Measurements from ENCODE around the gene HSPB7. TPM values are rescaled to one million over a fixed set of nuclear protein-coding genes. Genes with fewer than 3 reads are reported as not detected.

HSPB7 gene
- total and polyA plus RNA-seq, 2 of the 8 experiments (the other 6 are each of a cell fraction or from before 2014, with no cell fraction given): not detected

DNA sequence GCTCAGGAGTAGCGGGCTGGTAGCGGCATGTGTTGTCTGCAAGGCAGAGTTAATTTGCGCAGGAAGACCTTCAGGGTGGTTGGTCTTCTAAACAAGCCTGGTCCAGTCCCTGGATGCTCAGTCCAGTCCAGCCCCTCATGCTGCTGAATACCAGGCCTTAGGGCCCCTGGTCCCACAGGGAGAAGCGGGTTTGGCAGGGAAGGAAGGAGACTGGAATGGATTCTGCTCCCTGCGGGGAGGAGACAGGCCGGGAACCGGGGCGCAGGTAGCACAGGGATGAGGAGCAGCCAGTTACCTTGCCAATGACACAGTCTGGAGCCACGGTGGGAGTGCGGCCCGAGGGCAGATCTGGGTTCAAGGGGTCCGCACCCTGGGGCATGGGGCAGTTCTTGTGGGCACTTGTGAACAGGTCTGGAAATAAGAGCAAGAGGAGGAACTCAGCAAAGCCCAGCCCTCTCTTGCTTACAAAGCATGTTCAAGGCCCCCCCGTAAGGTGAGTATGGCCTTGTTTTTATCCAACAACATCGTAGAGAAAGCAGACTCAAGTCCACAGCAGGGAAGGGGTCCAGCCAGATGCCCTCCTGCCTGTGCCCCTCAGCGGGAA is 45.5 kb upstream of the HSPB7 start:
- H4K5ac ChIP-seq (ENCODE audit: insufficient read length, low read depth, low read length): no peak overlapping the region
- H2BK15ac ChIP-seq (ENCODE audit: low read length): no peak overlapping the region; the same call in 1 of the 2 replicates
- no peaks in the 10 kb centered on the region for H4K20me1 ChIP-seq (replicated peaks in 1 of 2; ENCODE audit: control insufficient read depth in 1 of 2, insufficient read depth in 2 of 2, low read length in 2 of 2)
- no peak overlapping the region for H3K56ac ChIP-seq (replicated peaks; ENCODE audit: insufficient read length, low read depth, low read length)
- H2BK12ac ChIP-seq (ENCODE audit: low read depth, low read length): peak overlapping the region; percentile 14; the same call in 1 of the 2 replicates
- H3K4ac ChIP-seq (replicated peaks; ENCODE audit: insufficient read length, low read depth, low read length): no peak overlapping the region
- no peak overlapping the region for H3K4me3 ChIP-seq (ENCODE audit: extremely low read depth in 1 of 4, insufficient read depth in 2 of 4, low read depth in 3 of 4, low read length in 4 of 4)
- H3K9me3 ChIP-seq (ENCODE audit: insufficient read depth in 2 of 2, low read depth in 1 of 2, low read length in 1 of 2): no peaks in the 10 kb centered on the region
- ChIA-PET CTCF (ENCODE audit: partially characterized antibody) (interaction anchor here (0.7 to 7.8 kb wide), 6 partner anchors 9 to 106 kb away, joined by 3 to 91 read pairs (median 4); no protein-coding TSS in a partner anchor), POLR2A (ENCODE audit: partially characterized antibody) (interaction anchor here (1.0 to 1.5 kb wide), 3 partner anchors 10 to 50 kb away, joined by 3 to 4 read pairs (median 4); partner anchors contain the start of gene FAM131C)
- TF ChIP-seq SP1 (IDR thresholded peaks at IDR 0.05; ENCODE audit: low read depth, low read length) (no peak), SIX5 (IDR thresholded peaks at IDR 0.05; ENCODE audit: low read depth, low read length) (no peak), SRF (IDR thresholded peaks at IDR 0.05; ENCODE audit: low read depth, low read length) (no peak), SP2 (IDR thresholded peaks at IDR 0.05; ENCODE audit: low read length) (no peak), CBX8 (IDR thresholded peaks at IDR 0.05; ENCODE audit: borderline replicate concordance, low read depth, low read length) (no peak), CTBP2 (IDR thresholded peaks at IDR 0.05; ENCODE audit: borderline replicate concordance, insufficient read depth, insufficient read length, low read length) (no peak), BACH1 (IDR thresholded peaks at IDR 0.05; ENCODE audit: low read length) (no peak), PHF8 (conservative IDR thresholded peaks at IDR 0.05; ENCODE audit: low read depth, low read length) (no peak), ZNF274 (IDR thresholded peaks at IDR 0.05; ENCODE audit: borderline replicate concordance, extremely low read depth, low read length) (no peak), CBX5 (IDR thresholded peaks at IDR 0.05; ENCODE audit: low read depth, low read length) (no peak), TCF12 (IDR thresholded peaks at IDR 0.05; ENCODE audit: low read depth, low read length) (no peak), MAFK (IDR thresholded peaks at IDR 0.05; ENCODE audit: low read depth, low read length) (no peak), TEAD4 (IDR thresholded peaks at IDR 0.05; ENCODE audit: low read depth, low read length) (no peak), TAF7 (optimal IDR thresholded peaks at IDR 0.05; ENCODE audit: borderline replicate concordance, low read depth, low read length) (no peak)
- H3K23me2 ChIP-seq (ENCODE audit: low read depth, low read length): no peaks in the 10 kb centered on the region
- peaks cover 0 to 4% (median 2%) of the 10 kb centered on the region in 4 experiments; a peak in 2 of 7 replicates for H3K27me3 ChIP-seq (replicated peaks in 1 of 4; ENCODE audit: control insufficient read depth in 3 of 4, extremely low read depth in 1 of 4, insufficient read depth in 3 of 4, low read length in 3 of 4)
- no peak overlapping the region for H3K14ac ChIP-seq (ENCODE audit: insufficient read length)
- no peak overlapping the region for H2AFZ ChIP-seq (ENCODE audit: low read length)
- H2BK120ac ChIP-seq (replicated peaks; ENCODE audit: low read depth, low read length): no peak overlapping the region
- H2BK20ac ChIP-seq (ENCODE audit: low read length): 0 out of 2 replicates have a peak overlapping the region, but pooled peaks have one; percentile 61
- no peak overlapping the region for H3K18ac ChIP-seq (ENCODE audit: extremely low read depth, low read length)
- H2BK5ac ChIP-seq (ENCODE audit: low read depth, low read length): no peak overlapping the region
- no peaks in the 10 kb centered on the region for H3K79me2 ChIP-seq (ENCODE audit: control insufficient read depth in 1 of 2, insufficient read depth in 2 of 2, low read length in 2 of 2)
- H3K9ac ChIP-seq (replicated peaks in 1 of 4; ENCODE audit: extremely low read depth in 1 of 4, low read depth in 3 of 4, low read length in 3 of 4): no peak overlapping the region
- no peak overlapping the region for H3K4me2 ChIP-seq (ENCODE audit: insufficient read depth in 1 of 2, low read depth in 2 of 2, low read length in 2 of 2)
- FAIRE-seq (no peak), DNase-seq (ENCODE audit: low read depth in 1 of 2, low spot score in 2 of 2) (no peak)
- H3K27ac ChIP-seq (ENCODE audit: low read depth, low read length): no peak overlapping the region
- H3K79me1 ChIP-seq (ENCODE audit: low read depth, low read length): no peaks in the 10 kb centered on the region
- H3K36me3 ChIP-seq (ENCODE audit: control insufficient read depth in 2 of 4, insufficient read depth in 4 of 4, low read length in 3 of 4): no peaks in the 10 kb centered on the region
- H2AK5ac ChIP-seq (ENCODE audit: low read depth, low read length): no peak overlapping the region
- H3K23ac ChIP-seq (ENCODE audit: insufficient read length): no peak overlapping the region
- H4K8ac ChIP-seq (ENCODE audit: extremely low read depth, insufficient read depth, low read length): no peak overlapping the region
- H3K4me1 ChIP-seq (replicated peaks in 1 of 4; ENCODE audit: control insufficient read depth in 3 of 4, insufficient read depth in 4 of 4, low read length in 3 of 4): peaks cover 0 to 18% (median 13%) of the 10 kb centered on the region in 4 experiments; a peak in 6 of 7 replicates
- H4K91ac ChIP-seq (replicated peaks; ENCODE audit: insufficient read length, low read length): no peak overlapping the region
- WGBS, 2 experiments (ENCODE audit: extremely low coverage in 1 of 2, insufficient coverage in 1 of 2, insufficient read length in 1 of 2, insufficient replicate concordance in 2 of 2, low coverage in 1 of 2, low lambda C conversion rate in 2 of 2, missing lambda C conversion rate in 1 of 2): 90% methylated on average over 11 of the region's 15 CpGs; no CpG with 5 or more reads in 1 of the 2 experiments
